GM21360 (cell line): ENCODE measurements around the gene ZNF792.
"Not testable (repeated sequence)": the region's sequence is repeated elsewhere in the genome, so short reads cannot be mapped to it uniquely, and the experiment has no call there.

Experiments
- ATAC-seq: cut with Tn5 transposase; IDR thresholded peaks from one replicate; pipeline ENCODE4 v1.9.1; 2021; ENCODE audit warnings: mild to moderate bottlenecking, moderate library complexity; ENCODE audit not compliant: unreplicated experiment

The ZNF792 gene

DNA sequence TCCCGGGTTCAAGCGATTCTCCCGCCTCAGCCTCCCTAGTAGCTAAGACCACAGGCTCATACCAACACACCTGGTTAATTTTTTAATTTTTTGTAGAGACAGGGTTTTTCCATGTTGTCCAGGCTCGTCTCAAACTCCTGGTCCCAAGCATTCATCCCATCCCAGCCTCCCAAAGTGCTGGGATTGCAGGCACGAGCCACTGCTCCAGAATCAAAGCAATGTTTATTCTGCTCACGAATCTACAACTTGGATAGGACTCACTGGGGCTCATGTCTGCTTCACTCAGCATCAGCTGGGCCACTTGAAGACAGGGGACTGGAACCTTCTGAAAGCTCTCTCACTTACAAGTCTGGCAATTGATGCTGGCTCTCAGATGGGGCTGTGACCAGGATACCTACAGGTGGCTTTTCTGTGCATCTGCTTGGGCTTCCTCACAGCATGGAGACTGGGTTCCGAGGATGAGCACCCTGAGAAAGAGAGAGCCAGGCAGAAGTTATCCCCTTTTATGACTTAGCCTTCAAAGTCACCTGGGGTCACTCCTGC is 8.2 kb upstream of the ZNF792 start:
- ATAC-seq, result no peak

DNA sequence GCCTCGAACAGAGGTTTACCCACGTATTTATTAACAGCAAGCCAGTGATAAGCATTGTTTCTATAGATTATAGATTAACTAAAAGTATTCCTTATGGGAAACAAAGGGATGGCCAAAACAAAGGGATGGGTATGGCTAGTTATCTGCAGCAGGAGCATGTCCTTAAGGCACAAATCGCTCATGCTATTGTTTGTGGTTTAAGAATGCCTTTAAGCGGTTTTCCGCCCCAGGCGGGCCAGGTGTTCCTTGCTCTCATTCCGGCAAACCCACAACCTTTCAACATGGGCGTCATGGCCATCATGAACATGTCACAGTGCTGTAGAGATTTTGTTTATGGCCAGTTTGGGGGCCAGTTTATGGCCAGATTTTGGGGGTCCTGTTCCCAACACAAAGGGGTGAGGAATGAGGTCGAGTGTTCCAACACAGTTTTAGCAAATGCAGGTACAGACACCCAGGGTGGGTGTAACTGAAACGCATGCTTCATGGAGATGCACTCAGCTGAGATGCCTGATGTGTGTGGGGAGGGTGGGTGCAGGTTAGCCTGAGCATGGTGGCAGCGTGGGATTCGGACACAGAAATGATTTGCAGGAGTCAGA is 6.3 kb upstream of the ZNF792 start:
- not testable (repeated sequence) for ATAC-seq

DNA sequence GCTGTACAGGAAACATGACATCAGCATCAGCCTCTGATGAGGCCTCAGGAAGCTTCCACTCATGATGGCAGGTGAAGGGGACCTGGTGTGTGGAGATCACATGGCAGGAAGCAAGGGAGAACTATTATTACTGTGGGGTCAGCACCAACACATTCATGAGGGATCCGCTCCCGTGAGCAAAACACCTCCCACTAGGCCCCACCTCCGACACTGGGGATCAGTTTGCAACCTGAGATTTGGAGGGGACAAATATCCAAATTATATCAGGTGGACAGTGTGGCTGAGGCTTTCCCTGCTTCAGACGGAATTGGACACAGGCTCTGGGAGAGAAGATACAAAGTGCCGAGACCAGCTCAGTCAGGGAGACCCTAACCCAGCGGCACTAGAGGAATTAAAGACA is 5.7 kb upstream of the ZNF792 start:
- ATAC-seq, result no peak

DNA sequence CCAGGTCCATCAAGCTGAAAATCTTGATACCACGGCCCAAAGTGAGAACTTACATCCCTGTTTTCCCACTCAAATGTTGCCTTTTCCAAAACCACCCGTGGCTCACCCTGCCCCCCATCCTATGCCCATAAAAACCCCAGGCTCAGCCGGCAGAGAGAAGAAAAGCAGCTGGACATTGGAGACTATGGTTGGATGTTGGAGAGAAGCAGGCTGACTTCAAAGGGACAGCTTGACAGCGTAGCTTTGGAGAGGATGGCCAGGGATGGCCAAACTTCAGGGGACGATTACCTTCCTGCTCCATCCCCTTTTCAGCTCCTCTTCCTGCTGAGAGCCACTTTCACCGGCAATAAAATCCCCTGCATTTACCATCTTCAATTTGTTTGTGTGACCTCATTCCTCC is 3.5 kb upstream of the ZNF792 start:
- ATAC-seq, result no peak

DNA sequence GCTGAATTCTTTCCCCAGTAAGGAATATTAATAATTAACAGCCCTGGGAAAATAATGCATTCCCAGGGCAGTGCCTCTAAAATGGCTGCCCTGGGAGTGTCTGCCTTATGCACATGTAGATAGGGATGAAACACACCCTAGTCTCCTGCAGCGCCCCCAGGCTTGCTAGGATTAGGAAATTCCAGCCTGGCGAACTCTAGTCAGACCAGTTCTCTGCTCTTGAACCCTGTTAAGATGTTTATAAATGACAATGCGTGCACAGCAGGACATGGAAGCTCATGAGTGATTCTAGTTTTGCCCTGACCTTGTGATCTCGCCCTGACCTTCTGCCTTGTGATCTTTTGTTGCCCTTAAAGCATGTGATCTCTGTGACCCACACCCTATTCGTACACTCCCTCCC is 1.5 kb upstream of the ZNF792 start:
- ATAC-seq, result not testable (repeated sequence)

DNA sequence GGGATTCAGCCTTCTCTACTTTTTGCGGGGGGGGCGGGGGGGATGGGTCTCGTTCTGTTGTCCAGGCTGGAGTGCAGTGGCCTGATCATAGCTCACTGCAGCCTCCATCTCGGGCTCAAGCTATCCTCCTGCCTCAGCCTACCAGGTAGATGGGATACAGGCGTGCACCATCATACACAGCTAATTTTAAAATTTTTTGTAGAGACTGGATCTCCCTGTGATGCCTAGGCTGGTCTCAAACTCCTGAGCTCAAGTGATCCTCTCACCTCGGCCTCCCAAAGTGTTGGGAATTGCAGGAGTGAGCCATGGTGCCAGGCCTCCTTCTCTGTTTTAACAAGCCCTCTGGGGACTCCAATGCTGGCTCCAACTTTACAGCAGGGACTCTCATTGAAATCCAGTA is 569 bp upstream of the ZNF792 start:
- no peak for ATAC-seq

DNA sequence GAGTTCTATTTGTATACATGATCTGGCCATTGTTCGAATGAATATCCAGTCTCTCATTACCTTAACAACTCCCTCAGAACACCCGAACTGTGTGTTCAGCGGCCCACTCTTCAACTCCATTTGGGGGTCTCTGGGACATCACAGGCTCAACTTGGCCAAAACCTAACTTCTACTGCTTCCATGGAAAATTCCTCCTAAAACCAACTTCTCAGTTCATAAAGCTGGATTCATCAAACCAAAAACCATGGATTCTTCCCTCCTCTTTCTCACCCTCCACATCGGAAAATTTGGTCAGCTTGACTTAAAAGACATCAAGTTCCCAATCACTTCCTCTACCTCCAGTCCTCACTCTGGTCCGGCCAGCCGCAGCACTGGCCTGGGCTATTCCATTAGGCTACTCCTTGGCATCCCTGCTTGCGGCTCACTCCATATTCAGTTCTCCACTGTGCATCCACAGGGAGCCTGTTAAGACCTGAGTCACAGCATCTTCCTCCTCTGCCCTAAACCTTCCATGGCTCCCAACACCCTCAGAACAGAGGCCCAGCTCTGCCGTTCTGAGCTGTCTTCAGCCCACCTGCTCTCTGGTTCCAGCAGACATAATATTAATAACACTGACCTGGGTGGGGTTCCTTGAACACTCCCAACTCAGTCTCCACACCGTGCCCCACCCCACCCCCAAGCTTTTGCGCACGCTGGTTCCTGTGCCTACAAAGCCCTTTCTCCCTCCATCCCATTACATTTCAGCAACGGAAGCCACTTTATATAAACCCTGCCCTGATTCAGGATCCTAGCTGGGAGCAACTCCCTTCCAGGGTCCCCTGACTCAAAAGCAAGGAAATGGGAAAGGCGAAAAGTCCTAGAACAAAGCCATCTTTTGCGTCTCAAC is 1.1 kb downstream of the ZNF792 start:
- ATAC-seq, result no peak

DNA sequence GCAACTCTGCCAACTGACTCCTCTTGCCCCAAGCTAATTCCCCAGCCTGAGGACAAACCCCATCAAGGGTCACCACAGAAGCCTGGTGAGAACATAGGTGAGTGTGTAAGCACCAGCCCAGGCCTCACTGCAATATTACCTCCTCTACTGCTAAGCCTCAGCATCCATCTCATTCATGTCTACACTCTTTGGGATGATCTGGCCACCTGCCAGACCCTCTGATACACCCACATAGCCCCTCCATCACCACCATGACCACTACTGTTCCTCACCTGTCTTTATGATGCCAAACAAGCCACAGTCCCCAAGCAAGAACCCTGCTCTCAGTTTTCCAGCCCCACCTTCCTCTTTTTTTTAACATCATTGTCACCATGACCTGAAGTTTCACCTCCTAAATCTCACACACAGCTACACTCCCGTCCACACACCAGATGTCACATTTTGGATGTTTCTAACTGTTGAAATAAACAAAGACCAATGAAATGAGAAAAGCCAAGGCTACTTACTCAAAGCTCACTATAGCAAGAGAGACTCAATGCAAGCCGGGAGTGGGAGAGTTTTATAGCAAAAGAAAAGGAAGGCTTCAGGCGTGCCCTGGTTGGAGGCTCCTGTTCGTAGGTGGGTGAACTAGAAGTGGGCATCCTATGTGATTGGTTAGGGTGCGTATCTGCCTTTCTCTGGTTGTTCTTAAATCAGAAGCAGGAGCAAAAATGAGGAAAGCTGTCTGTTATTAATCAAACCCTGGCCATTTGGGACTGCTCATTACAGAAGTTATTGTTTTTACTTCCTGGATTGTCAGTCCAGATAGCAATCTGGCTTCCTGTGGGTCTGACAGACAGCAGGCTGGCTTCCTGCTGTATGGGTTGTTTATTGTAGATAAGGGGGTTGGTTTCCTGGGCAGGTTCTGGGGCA is 2.0 kb downstream of the ZNF792 start:
- ATAC-seq, result no peak

DNA sequence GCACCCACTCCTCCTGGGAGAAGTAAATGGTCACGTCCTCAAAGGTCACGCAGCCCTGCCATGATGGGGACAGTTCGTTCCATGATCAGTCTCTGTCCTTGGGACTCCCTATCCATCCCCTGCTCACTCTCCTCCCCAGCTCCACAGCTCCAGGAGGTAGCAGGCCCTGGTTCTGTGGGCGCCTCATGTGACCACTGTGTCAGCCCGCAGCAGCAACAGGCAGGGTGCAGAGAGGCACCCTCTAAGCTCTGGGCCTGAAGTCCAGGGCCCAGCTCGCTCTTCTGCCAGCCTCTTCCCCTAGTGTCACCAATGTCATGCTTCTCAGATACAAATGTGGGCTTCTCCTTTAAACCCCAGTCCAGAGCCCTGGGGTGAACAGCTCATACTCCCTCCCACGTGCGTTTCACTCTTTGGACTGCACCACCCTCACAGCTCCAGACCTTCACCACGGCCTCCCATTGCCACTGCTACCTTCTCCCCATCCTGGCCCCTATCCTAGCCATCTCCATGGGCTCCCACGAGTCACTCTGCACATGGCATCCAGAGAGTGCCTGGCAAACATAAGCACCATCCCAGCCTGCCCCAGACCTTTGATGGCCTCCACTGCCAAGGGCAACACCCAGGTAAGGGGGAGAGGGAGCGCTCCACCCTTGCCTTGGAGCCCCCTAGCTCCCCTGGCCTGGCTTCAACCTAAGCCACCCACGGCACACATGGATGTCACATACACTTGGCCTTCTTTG is 2.9 kb downstream of the ZNF792 start:
- no peak for ATAC-seq

DNA sequence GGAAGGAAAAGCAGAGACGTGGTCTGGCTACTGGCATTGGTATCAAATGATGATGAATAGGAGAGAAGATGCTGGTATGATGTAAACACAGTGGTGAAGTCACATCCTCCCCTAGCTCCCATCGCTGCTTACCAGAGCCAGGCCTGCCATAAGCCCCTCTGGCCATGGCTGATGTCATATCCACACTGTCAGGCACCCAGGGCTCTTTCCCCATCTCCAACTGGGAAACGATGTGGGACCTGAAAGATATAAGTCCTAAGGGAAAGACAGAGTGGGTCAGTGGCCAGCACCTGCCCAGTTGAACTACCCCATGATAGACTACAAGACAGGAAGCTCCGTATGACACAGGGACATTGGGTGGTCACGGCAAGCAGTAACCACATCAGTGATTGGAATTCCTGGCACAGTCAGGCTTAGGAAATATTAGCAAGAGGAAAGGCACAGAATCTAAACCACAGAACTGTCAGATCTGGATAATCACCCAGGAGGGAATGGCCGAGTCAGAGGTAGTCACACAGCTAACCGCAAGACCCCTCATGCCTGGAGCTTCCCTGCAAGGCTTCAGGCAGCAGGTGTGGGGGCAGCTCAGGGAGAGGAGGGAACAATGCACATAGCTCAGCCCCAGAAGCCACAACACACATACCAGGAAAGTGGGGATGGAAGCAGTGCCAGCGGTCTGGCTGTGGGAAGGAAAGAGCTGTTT is 3.8 kb downstream of the ZNF792 start:
- ATAC-seq, result no peak

DNA sequence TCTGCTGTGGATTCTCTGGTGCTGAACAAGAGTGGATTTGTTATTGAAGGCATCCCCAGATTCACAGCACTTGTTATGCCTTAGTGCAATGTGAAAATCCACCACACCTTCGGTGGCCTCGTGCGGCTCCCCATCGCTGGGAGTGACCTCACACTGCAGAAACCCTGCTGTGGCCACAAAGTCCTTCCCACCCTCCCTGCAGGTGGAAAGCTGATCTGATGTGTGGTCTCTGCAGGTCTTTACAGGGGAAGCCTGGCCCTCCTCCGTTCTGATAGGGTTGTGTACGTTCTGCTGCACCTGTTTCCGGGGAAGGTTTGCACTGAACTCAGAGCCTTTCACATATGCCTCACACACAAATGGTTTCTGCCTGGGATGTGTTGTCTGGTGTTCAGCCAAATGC is 5.0 kb downstream of the ZNF792 start:
- ATAC-seq, result no peak

DNA sequence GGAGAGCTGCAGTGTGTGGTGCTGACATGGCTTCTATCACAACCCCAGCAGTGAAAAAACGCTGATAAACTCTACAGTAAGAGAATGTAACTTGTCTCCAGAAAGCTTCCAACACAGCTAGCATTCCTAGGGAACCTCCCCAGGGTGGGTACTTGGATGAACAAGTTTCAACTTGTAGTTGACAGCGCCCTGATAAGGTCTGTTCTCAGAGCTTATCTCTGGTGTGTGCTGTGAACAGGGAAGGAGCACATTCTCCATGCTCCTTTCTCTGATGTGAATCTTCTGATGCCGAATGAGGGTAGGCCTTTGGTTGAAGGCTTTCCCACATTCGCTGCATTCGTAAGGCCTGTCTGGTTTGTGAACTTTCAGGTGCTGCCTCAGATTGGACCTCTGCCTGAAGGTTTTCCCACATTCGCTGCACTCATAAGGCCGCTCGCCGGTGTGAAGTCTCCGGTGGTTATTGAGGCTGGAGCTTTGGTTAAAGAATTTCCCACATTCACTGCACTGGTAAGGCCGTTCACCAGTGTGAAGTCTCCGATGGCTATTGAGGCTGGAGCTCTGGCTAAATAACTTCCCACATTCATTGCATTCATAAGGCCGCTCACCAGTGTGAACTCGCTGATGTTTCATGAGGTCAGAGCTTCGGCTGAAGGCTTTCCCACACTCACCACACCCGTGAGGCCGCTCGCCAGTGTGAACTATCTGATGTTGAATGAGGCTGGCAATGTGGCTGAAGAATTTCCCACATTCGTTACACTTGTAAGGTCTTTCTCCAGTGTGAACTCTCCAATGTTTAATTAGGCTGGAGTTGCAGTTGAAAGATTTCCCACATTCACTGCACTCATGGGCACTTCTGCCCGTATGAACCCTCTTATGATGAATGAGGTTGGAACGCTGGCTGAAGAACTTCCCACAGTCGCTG is 5.9 kb downstream of the ZNF792 start:
- ATAC-seq, result no peak

DNA sequence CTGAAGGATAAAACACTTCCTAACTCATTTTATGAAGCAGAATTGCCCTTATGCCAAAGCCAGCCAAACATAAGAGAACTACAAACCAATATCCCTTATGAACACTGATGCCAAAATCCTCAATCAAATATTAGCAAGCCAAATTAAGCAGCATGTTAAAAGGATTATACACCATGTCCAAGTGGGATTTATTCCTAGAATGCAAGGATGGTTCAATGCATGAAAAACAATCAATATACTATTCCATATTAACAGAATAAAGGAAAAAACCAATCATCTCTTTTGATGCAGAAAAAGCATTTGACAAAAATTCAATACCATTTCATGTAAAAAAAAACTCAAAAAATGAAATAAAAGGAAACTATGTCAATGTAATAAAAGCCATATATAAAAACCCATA is 10.9 kb downstream of the ZNF792 start:
- ATAC-seq, result no peak

DNA sequence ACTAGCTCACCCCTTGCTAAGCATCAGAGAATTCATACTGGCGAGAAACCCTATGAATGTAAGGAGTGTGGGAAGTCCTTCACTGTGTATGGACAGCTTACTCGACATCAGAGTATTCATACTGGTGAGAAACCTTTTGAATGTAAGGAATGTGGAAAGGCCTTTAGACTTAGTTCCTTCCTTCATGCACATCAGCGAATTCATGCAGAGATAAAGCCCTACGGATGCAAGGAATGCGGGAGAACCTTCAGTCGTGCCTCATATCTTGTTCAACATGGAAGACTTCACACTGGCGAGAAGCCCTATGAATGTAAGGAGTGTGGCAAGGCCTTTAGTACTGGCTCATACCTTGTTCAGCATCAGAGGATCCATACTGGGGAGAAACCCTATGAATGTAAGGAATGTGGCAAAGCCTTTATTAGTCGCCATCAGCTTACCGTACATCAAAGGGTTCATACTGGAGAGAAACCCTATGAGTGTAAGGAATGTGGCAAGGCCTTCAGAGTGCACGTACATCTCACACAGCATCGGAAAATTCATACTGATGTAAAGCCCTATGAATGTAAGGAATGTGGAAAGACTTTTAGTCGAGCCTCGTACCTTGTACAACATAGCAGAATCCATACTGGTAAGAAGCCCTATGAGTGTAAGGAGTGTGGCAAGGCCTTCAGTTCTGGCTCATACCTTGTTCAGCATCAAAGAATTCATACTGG is 20.0 kb downstream of the ZNF792 start:
- no peak for ATAC-seq

DNA sequence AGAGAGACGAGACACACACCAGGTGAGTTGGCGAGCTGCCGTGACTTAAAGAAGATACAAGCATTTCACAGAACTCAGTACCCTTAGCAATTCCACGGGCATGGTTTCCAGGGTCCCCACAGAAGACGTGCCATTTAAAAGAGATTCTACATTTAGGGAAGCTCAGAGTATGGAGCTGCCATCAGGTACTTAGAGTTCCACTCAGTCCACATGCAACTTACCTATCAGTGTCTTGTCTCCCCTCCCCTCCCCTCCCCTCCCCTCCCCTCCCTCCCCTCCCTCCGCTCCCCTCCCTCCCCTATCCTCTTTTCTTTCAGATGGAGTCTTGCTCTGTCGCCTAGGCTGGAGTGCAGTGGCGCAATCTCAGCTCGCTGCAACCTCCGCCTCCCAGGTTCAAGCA is 25.1 kb downstream of the ZNF792 start:
- ATAC-seq, result no peak

DNA sequence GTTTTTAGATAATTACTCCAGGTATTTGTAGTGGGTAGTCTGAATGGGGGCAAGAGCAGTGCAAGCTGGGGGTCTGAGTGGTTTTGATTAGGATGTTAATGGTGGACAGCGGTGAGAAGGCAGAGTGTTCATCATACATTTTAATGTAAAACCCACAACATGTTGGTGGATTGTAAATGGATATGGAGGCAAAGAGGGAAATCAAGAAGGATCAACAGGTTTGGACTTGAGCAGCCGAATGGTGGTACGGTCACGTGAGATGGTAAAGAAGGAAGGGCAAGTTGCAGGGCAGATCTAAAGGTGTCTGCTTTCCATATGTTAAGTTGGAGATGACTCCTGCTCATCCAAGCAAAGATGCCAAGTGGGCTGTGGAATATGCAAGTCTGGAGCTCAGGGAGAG is 27.8 kb downstream of the ZNF792 start:
- ATAC-seq, result no peak

DNA sequence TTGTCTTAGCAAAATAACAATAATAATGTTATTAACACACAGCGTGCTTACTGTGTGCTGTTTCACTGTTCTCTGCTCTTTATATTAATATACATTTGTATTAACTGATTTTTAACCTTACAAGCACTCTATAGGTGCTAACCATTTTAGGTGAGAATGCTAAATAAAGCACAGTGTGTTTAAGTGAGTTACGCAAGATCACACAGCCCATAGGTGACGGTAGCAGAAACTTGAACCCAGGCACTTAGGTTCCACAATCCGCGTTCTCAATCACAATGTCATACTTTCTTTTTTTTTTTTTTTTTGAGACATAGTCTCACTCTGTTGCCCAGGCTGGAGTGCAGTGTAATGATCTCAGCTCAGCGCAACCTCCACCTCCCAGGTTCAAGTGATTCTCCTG is 31.5 kb downstream of the ZNF792 start:
- ATAC-seq, result no peak

DNA sequence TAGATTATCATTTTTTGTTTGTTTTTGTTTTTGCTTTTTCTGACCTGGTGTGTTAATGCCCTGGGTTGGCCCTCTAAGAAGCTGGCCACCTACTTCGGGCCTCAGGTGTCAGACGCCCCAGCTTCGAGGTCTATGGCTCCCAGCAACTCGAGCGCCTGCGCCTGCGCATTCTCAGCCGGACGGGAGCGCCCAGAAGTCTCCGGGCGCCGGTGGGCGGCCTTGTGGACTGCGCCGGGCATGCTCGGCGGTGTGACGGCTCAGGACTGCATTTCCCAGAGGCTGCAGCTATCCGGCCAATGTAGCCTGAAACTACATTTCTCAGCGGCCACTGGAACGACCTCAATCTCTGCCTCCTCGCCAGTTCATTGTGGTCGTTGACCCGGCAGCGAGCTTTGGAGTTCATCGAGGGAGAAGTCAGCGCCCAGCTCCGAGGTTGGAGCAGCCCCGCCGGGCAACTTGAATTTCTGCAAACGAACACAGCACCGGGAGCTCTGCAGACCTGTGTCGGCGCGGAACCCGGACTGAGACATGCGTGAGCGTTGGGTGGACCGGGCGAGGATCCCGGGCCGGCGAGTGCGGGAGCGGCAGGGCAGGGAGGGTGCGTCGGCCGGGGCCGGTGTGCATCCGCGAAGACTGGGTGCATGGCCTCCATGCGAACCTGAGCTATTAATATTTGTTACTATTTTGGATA is 37.2 kb downstream of the ZNF792 start, which contains the start of gene ZNF30:
Gene ZNF30, plus strand, starts transcription at position 219 of the 691 bp plus-strand sequence. CDS start 3,045 bp downstream, outside the sequence.
- peak; percentile 93 for ATAC-seq
